ENCODE results near the gene NUBP1.
"Not testable (repeated sequence)": the region's sequence is repeated elsewhere in the genome, so short reads cannot be mapped to it uniquely, and the experiment has no call there.

NUBP1 gene

DNA sequence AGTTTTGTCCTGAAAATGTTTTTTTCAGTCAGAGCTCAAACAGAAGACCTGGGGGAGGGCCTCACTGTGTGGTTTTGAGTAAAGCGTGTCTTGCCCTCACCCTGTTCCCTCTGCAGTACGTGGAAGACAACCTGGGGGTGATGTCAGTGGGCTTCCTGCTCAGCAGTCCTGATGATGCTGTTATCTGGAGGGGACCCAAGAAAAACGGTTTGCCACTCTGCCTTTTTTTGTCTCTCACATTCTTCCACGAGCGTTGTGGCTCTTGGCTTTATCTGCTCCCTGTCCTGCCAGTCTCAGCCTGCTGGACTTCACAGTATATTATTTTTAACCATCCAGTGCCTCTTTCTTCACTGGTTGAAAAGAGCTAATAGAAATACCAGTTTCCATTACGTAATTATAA is 12.9 kb downstream of the NUBP1 start:
- no peaks in the 10 kb centered on the region for H3K27me3 Mint-ChIP-seq
- H3K36me3 Mint-ChIP-seq (ENCODE audit: insufficient read depth): peaks cover 68% of the 10 kb centered on the region
- DNase-seq (ENCODE audit: low spot score in 2 of 2) (no peak), ATAC-seq (replicated peaks; ENCODE audit: extremely low read depth, poor library complexity, severe bottlenecking) (no peak)
- no peaks in the 10 kb centered on the region for H3K9me3 Mint-ChIP-seq
- peaks cover 10% of the 10 kb centered on the region for H3K4me1 Mint-ChIP-seq
- H3K27ac Mint-ChIP-seq (ENCODE audit: low read depth): no peak overlapping the region
- no peak overlapping the region for H3K4me3 Mint-ChIP-seq

- Mint-ChIP-seq H3K4me1 (peaks cover 23% of the 10 kb centered on the region), H3K36me3 (ENCODE audit: insufficient read depth) (peaks cover 66% of the 10 kb centered on the region), H3K27ac (ENCODE audit: low read depth) (no peak overlapping the region), H3K4me3 (no peak overlapping the region), H3K27me3 (no peaks in the 10 kb centered on the region), H3K9me3 (no peaks in the 10 kb centered on the region)
- ATAC-seq (replicated peaks; ENCODE audit: extremely low read depth, poor library complexity, severe bottlenecking): no peak
- no peak for DNase-seq (ENCODE audit: low spot score in 2 of 2)
Observed at GRCh38 chr16:10760858-10761257, 17.2 kb downstream of the NUBP1 start.

DNA sequence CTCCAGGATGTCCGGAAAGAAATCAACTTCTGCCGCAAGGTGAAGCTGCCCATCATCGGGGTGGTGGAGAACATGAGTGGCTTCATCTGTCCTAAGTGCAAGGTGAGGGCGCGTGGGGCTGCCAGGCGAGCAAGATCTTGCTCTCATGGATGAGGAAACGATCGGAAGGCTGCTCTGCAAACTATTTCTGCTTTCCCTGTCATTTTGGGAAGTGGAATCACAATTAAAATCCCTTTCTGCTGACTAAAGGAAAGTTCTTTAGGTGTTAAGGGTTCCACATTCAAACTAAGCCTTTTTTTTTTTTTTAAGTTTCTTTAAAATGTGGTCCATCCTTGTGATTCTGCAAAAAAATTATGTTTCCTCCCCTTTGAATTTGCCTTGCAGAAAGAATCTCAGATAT is 17.7 kb downstream of the NUBP1 start:
- Mint-ChIP-seq H3K27ac (ENCODE audit: low read depth) (no peak overlapping the region), H3K36me3 (ENCODE audit: insufficient read depth) (peaks cover 70% of the 10 kb centered on the region), H3K27me3 (no peaks in the 10 kb centered on the region), H3K4me3 (no peak overlapping the region), H3K4me1 (peaks cover 28% of the 10 kb centered on the region), H3K9me3 (no peaks in the 10 kb centered on the region)
- no peak for DNase-seq (ENCODE audit: low spot score in 2 of 2)
- no peak for ATAC-seq (replicated peaks; ENCODE audit: extremely low read depth, poor library complexity, severe bottlenecking)

DNA sequence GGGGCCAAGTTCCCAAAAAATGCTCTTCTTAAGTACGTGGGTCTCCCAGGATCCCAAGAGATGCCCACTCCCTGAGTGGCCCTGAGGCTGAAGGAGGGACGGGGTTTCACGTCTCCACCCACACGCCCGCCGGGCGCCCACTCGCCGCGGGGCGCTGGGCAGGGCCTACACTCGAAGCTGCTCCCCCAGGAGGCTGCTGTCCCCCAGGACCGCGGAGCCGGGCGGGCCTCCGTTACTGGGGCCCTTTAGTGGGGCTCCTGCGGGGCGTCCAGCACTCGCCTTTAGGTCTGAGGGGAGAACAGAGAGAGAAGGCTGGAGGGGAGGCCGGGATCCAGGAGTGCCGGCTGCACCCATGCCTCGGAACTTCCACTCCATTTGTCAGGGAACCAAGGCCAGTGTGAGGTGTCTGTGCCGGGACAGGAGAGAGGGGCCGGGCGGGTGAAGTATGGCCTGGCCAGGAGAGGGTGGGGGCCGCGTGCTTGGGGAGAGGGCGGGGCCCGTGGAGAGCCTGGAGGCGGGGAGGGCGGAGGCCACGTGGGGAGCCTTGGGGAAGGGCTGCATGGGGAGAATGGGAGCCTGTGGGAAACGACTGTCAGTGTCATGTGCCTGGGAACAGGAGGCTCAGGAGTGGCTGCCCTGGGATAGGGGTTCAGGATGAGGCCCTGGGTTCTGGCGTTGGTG is 18.8 kb downstream of the NUBP1 start:
- H3K4me1 Mint-ChIP-seq: peaks cover 36% of the 10 kb centered on the region
- no peak for DNase-seq (ENCODE audit: low spot score in 2 of 2)
- no peaks in the 10 kb centered on the region for H3K27me3 Mint-ChIP-seq
- H3K4me3 Mint-ChIP-seq: no peak overlapping the region
- H3K27ac Mint-ChIP-seq (ENCODE audit: low read depth): no peak overlapping the region
- peaks cover 60% of the 10 kb centered on the region for H3K36me3 Mint-ChIP-seq (ENCODE audit: insufficient read depth)
- H3K9me3 Mint-ChIP-seq: no peaks in the 10 kb centered on the region
- no peak for ATAC-seq (replicated peaks; ENCODE audit: extremely low read depth, poor library complexity, severe bottlenecking)

GRCh38 chr16:10763456-10763855 is 19.8 kb downstream of the NUBP1 start:
- peaks cover 42% of the 10 kb centered on the region for H3K4me1 Mint-ChIP-seq
- no peaks in the 10 kb centered on the region for H3K9me3 Mint-ChIP-seq
- ATAC-seq (replicated peaks; ENCODE audit: extremely low read depth, poor library complexity, severe bottlenecking) (no peak), DNase-seq (ENCODE audit: low spot score in 2 of 2) (no peak)
- H3K4me3 Mint-ChIP-seq: no peak overlapping the region
- H3K27ac Mint-ChIP-seq (ENCODE audit: low read depth): no peak overlapping the region
- H3K36me3 Mint-ChIP-seq (ENCODE audit: insufficient read depth): peaks cover 50% of the 10 kb centered on the region
- H3K27me3 Mint-ChIP-seq: no peaks in the 10 kb centered on the region

DNA sequence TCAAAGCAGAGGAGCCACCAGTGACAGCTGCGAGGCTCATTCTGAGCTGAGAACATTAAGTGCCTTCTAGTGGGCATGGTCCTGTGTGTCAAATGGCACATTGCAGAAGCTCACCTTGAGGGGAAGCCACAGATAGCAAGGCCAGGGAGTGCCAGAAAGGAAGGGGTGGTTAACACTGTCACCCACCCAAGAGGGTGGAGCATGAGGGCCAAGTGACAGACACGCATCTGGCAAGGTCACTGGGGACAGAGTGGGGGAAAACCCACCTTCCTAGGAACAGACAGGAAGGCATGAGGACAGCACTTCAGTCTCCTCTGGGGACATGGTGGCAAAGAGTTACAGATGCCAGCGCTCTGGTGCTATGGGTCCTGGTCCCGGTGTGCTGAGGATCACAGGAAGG is 22.1 kb downstream of the NUBP1 start:
- peak overlapping the region; percentile 99 for H3K27ac Mint-ChIP-seq (ENCODE audit: low read depth)
- H3K27me3 Mint-ChIP-seq: no peaks in the 10 kb centered on the region
- H3K4me1 Mint-ChIP-seq: peaks cover 44% of the 10 kb centered on the region
- H3K36me3 Mint-ChIP-seq (ENCODE audit: insufficient read depth): peaks cover 36% of the 10 kb centered on the region
- no peaks in the 10 kb centered on the region for H3K9me3 Mint-ChIP-seq
- peak overlapping the region; percentile 60 for H3K4me3 Mint-ChIP-seq
- ATAC-seq (replicated peaks; ENCODE audit: extremely low read depth, poor library complexity, severe bottlenecking) (peak; percentile 91), DNase-seq (ENCODE audit: low spot score in 2 of 2) (peak; percentile 18 to 64)

GRCh38 chr16:10767127-10767526 is 23.5 kb downstream of the NUBP1 start:
- Mint-ChIP-seq H3K9me3 (no peaks in the 10 kb centered on the region), H3K27ac (ENCODE audit: low read depth) (peak overlapping the region; percentile 46), H3K27me3 (no peaks in the 10 kb centered on the region), H3K4me3 (no peak overlapping the region), H3K36me3 (ENCODE audit: insufficient read depth) (peaks cover 25% of the 10 kb centered on the region), H3K4me1 (peaks cover 52% of the 10 kb centered on the region)
- no peak for DNase-seq (ENCODE audit: low spot score in 2 of 2)
- ATAC-seq (replicated peaks; ENCODE audit: extremely low read depth, poor library complexity, severe bottlenecking): no peak

DNA sequence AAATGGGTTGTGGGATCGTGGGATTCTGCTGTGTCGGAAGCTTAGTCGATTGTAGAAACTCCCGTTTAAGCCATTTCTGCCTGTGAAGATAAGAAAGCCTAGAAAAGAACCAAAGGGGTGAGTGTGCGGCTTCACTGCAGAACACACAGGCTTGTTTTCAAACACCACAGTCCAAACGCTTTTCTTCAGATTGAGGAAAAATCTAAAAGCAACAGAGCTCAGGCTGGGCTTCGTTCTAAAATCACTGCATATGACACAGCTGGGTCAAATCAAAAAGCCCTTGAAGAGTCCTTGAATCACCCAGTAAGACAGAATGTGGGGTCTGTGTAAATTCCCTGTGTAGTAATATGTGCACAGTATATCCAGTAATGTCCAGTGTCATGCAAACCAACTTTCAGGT is 25.7 kb downstream of the NUBP1 start:
- no peak for DNase-seq (ENCODE audit: low spot score in 2 of 2)
- H3K4me1 Mint-ChIP-seq: peaks cover 42% of the 10 kb centered on the region
- H3K27ac Mint-ChIP-seq (ENCODE audit: low read depth): no peak overlapping the region
- H3K36me3 Mint-ChIP-seq (ENCODE audit: insufficient read depth): peaks cover 12% of the 10 kb centered on the region
- no peaks in the 10 kb centered on the region for H3K9me3 Mint-ChIP-seq
- ATAC-seq (replicated peaks; ENCODE audit: extremely low read depth, poor library complexity, severe bottlenecking): no peak
- no peak overlapping the region for H3K4me3 Mint-ChIP-seq
- H3K27me3 Mint-ChIP-seq: no peaks in the 10 kb centered on the region

DNA sequence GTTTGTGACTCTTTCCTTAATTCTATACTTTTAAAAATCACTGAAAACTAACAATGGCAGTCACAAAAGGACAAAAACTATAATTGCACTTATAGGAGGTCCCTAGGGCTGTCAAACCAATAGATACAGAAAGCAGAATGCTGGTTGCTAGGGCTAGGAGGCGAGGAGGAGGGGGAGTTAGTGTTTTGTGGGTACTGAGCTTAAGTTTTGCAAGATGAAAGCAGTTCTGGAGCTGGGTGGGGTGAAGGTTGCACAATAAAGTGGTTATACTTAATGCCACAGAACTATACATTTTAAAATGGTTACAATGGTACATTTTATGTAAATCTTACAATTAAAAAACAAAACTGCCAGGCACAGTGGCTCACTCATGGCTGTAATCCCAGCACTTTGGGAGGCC is 27.3 kb downstream of the NUBP1 start:
- no peaks in the 10 kb centered on the region for H3K27me3 Mint-ChIP-seq
- H3K27ac Mint-ChIP-seq (ENCODE audit: low read depth): no peak overlapping the region
- H3K36me3 Mint-ChIP-seq (ENCODE audit: insufficient read depth): peaks cover 9% of the 10 kb centered on the region
- no peak overlapping the region for H3K4me3 Mint-ChIP-seq
- ATAC-seq (replicated peaks; ENCODE audit: extremely low read depth, poor library complexity, severe bottlenecking): peak; percentile 52
- DNase-seq (ENCODE audit: low spot score in 2 of 2): no peak
- peaks cover 35% of the 10 kb centered on the region for H3K4me1 Mint-ChIP-seq
- no peaks in the 10 kb centered on the region for H3K9me3 Mint-ChIP-seq

DNA sequence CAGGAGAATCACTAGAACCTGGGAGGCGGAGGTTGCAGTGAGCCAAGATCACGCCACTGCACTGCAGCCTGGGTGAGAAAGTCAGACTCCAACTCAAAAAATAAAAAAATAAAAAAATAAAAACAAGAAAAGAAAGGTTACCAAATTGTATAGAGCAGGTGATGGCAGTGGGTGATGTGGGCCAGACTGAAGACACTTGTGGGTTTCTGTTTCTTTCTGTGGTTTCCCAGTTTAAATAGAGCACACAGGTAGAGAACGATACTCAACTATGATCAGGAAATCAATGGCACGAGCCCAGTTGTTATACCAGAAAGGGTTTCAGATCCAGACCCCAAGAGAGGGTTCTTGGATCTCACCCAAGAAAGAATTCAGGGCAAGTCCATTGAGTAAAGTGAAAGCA is 32.6 kb downstream of the NUBP1 start:
- H3K27ac Mint-ChIP-seq (ENCODE audit: low read depth): peak overlapping the region; percentile 59
- H3K9me3 Mint-ChIP-seq: no peaks in the 10 kb centered on the region
- DNase-seq (ENCODE audit: low spot score in 2 of 2): no peak
- peak overlapping the region; percentile 8 for H3K4me3 Mint-ChIP-seq
- peak; percentile 92 for ATAC-seq (replicated peaks; ENCODE audit: extremely low read depth, poor library complexity, severe bottlenecking)
- no peaks in the 10 kb centered on the region for H3K27me3 Mint-ChIP-seq
- H3K36me3 Mint-ChIP-seq (ENCODE audit: insufficient read depth): no peaks in the 10 kb centered on the region
- H3K4me1 Mint-ChIP-seq: peaks cover 16% of the 10 kb centered on the region

DNA sequence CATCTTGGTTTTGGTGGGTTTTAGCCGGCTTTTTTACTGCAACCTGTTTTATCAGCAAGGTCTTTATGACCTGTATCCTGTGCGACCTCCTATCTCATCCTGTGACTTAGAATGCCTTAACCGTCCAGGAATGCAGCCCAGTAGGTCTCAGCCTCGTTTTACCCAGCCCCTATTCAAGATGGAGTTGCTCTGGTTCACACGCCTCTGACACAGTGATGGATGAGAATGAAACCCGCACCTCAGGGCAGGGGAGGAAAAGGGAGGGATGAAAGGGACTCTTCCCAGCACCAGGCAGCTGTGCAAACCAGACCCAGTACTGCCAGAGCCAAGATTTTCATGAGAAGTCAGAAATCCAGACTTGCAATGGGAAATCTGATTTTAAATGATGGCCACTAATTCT is 33.3 kb downstream of the NUBP1 start:
- H3K4me3 Mint-ChIP-seq; DNase-seq (ENCODE audit: low spot score in 2 of 2); H3K36me3 Mint-ChIP-seq (ENCODE audit: insufficient read depth); H3K27me3 Mint-ChIP-seq; H3K9me3 Mint-ChIP-seq; ATAC-seq (replicated peaks; ENCODE audit: extremely low read depth, poor library complexity, severe bottlenecking); H3K27ac Mint-ChIP-seq (ENCODE audit: low read depth): not testable (repeated sequence)
- H3K4me1 Mint-ChIP-seq: peaks cover 13% of the 10 kb centered on the region

DNA sequence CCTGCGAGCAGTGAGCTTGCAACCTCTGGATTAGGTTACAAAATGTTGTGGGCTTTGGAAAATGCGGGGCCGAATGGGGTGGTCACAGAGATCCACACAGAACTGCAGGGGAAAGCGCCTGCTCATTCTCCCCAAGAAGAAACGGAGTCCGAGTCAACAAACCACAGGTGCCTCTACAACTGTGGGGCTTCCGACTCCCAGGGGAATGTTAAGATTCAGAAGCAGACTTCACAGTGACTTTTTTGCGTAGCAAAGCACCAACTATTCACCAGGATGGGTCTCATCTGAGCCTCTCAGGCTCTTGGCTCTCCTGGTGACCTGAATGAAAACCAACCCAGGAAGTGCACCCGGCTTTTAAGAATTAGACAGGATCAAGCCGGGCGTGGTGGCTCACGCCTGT is 33.7 kb downstream of the NUBP1 start:
- peaks cover 13% of the 10 kb centered on the region for H3K4me1 Mint-ChIP-seq
- H3K27me3 Mint-ChIP-seq: no peaks in the 10 kb centered on the region
- no peak overlapping the region for H3K4me3 Mint-ChIP-seq
- no peaks in the 10 kb centered on the region for H3K9me3 Mint-ChIP-seq
- ATAC-seq (replicated peaks; ENCODE audit: extremely low read depth, poor library complexity, severe bottlenecking): no peak
- no peak for DNase-seq (ENCODE audit: low spot score in 2 of 2)
- H3K36me3 Mint-ChIP-seq (ENCODE audit: insufficient read depth): no peaks in the 10 kb centered on the region
- no peak overlapping the region for H3K27ac Mint-ChIP-seq (ENCODE audit: low read depth)

GRCh38 chr16:10779908-10780307 is 36.3 kb downstream of the NUBP1 start:
- not testable (repeated sequence) for H3K9me3 Mint-ChIP-seq; DNase-seq (ENCODE audit: low spot score in 2 of 2); H3K4me3 Mint-ChIP-seq; H3K27me3 Mint-ChIP-seq; H3K36me3 Mint-ChIP-seq (ENCODE audit: insufficient read depth); H3K27ac Mint-ChIP-seq (ENCODE audit: low read depth); ATAC-seq (replicated peaks; ENCODE audit: extremely low read depth, poor library complexity, severe bottlenecking)
- peaks cover 13% of the 10 kb centered on the region for H3K4me1 Mint-ChIP-seq
